ENCODE measurements around the gene RAB40C.

The RAB40C gene

DNA sequence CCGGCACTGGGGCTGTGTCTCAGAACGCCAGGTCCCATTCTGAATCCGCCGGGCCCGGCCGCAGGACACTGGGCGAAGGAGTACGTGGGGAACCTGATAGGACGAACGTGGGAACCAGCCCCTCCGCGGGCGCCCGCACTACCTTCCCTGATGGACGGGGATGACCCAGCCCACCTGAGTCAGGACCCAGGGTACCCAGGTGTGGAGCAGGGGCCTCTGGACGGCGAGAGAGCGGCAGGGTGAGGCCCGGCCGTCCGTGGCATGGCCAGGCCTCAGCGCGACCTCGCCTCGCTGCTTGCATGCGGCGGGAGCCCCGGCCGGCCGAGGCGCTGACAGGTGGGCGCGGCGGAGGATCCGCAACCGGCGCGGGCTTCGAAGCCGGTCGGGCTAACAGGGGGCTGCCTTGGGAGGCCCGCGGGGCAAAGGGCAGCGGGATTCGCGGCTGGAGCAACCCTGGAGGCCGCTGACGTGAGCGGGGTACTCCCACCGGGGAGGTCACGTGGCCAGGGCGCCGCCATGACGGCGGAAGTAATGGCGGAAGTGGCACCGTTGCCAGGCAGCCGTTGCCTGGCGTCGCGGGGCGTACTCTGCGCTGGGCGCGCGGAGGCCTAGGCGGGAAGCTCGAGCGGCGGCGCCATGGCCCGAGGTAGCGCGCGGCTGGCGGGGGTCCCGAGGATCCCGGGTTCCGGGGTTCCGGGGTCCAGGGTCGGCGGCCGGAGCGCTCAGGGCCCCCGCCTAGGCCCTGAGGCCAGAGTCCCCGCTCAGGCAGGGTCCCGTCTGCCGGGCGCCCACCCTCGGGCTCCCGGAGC, 59.1 kb downstream of the RAB40C start, which contains the start of gene WDR90:
Gene WDR90 (plus strand): TSS at position 585 of the 809 bp plus-strand sequence. CDS start 52 bp downstream, at position 637.
- peak; percentile 84 for DNase-seq

GRCh38 chr16:649631-650030, 59.8 kb downstream of the RAB40C start:
- DNase-seq, result no peak

- no peak for DNase-seq
Observed at GRCh38 chr16:651844-652243, 62.0 kb downstream of the RAB40C start.

- no peak for DNase-seq
Observed at GRCh38 chr16:652454-653305, 62.8 kb downstream of the RAB40C start.

GRCh38 chr16:654034-654433, 64.2 kb downstream of the RAB40C start:
- no peak for DNase-seq

DNA sequence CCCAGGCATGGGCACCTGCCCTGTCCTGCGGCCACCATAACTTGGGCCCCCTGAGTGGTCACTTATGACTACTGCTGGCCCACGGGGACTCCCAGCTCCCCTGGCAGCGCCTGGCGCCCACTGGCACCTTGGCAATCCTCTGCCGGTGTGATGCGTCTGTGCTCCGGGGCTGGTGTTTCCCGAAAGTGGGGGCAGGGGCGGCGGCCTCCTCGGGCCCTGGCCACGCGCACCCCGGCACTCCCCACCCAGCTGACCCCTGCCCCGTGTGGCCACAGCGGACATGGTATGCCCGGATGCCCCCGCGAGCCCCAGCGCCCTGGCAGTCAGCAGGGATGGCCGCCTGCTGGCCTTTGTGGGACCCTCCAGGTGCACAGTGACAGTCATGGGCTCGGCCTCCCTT, 67.6 kb downstream of the RAB40C start:
- no peak for DNase-seq

GRCh38 chr16:658679-659571, 69.1 kb downstream of the RAB40C start:
- no peak for DNase-seq

GRCh38 chr16:659618-660017, 69.8 kb downstream of the RAB40C start:
- DNase-seq, result no peak

- DNase-seq, result no peak
Observed at GRCh38 chr16:660132-660458, 70.2 kb downstream of the RAB40C start.

- DNase-seq, result peak; percentile 75
Observed at GRCh38 chr16:660459-661183, 70.8 kb downstream of the RAB40C start.

DNA sequence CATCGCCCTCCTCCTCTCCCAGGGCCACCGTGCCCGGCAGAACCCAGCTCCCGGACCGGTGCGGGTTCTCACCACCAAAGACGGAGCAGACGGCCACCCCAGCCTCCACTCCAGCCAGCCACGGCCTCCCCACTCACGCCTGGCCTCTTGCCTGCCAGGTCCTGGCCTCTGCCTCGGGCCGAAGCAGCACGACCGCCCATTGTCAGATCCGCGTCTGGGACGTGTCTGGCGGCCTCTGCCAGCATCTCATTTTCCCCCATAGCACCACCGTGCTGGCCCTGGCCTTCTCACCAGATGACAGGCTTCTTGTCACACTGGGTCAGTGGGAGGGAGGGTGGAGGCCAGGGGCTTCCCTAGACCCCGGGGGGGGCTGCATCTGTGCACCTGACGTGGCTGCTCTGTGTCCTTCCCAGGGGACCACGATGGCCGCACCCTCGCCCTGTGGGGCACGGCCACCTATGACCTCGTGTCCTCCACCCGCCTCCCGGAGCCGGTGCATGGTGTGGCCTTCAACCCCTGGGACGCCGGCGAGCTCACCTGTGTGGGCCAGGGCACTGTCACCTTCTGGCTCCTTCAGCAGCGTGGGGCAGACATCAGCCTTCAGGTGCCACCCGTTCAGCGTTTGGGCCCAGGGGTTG, 71.4 kb downstream of the RAB40C start:
- DNase-seq, result no peak

DNA sequence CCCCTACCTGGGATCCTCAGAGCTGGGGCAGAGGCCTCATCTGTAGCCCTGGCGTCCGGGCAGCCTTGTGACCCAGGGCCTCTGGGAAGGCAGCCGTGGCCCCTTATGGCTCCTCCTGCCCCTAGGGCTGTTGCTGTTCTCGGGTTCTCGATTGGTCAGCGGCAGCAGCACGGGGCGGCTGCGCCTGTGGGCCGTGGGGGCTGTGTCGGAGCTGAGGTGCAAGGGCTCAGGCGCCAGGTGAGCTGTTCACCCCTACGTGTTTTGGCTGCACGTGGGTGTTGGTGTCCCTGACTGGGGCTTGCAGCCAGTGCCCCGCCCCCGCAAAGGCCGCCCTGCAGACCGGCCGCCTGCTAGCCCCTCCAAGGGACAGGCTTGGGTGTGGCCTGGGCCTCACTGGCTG, 72.2 kb downstream of the RAB40C start:
- no peak for DNase-seq

- no peak for DNase-seq
Observed at GRCh38 chr16:662597-662996, 72.7 kb downstream of the RAB40C start.

DNA sequence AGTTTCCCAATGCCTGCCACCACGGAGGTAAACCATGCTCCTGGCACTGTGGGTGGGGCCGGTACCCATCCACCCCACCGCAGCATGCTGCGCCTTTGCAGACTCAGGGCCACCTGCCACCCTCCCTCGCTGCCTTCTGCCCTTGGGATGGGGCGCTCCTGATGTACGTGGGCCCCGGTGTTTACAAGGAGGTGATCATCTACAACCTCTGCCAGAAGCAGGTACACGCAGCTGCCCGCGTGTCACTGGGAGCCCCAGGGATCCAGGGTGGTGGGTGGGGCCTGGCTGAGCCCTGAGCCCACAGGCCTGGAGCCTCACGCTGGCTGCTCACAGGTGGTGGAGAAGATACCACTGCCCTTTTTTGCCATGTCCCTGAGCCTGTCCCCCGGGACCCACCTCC, 76.7 kb downstream of the RAB40C start:
- no peak for DNase-seq

GRCh38 chr16:667113-667779, 77.4 kb downstream of the RAB40C start:
- no peak for DNase-seq

- peak; percentile 85 for DNase-seq
Observed at GRCh38 chr16:667780-668518, 78.1 kb downstream of the RAB40C start, which contains the start of gene RHOT2. Gene RHOT2, plus strand, starts transcription at chr16:668132. Its CDS starts 68 bp downstream, at chr16:668200.

- no peak for DNase-seq
Observed at GRCh38 chr16:668519-669171, 78.8 kb downstream of the RAB40C start.

- DNase-seq, result no peak
Observed at GRCh38 chr16:669666-670065, 79.8 kb downstream of the RAB40C start.

DNA sequence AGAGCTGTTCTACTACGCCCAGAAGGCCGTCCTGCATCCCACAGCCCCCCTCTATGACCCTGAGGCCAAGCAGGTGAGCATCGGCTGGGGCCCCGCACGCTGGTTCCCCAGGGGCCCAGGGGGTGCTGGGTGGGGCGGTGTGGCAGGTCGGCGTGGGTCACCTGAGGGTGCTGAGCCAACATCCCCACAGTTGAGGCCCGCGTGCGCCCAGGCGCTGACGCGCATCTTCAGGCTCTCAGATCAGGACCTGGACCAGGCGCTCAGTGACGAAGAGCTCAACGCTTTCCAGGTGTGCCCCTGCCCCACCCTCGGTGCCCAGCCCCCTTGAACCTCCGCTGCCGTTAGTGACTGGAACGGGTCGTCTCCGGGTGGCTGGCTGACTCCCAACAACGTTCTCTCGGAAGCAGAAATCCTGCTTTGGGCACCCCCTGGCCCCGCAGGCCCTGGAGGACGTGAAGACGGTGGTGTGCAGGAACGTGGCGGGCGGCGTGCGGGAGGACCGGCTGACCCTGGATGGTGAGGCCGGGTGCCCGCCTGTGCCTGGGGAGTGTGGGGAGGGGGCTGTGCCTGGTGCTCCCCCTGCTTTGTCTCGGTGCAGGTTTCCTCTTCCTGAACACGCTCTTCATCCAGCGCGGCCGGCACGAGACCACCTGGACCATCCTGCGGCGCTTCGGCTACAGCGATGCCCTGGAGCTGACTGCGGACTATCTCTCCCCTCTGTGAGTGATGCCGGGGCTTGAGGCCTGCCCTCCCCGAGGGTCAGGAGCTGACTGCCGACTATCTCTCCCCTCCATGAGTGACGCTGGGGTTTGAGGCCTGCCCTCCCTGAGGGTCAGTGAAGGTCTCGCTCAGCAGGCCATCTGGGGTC, 80.9 kb downstream of the RAB40C start:
- DNase-seq, result no peak
